Testis (tissue), 2 donors: ENCODE measurements around the gene OR52I1.

Experiments used
- POLR2A ChIP-seq: fragments of 450-650 bp; IDR thresholded peaks from one replicate; pipeline ENCODE4 v1.6.1; 2017; ENCODE audit warnings: antibody characterized with exemption, mild to moderate bottlenecking, moderate library complexity
- TF ChIP-seq, protein P1 (sequence below), 3 experiments: fragments of 450-650 bp in 2 of 3; fragments of 200-600 bp in 1 of 3; sonication (generic) in 1 of 3; IDR thresholded peaks; one replicate each; pipeline ENCODE4 v1.5.1; 2016 to 2019; ENCODE audit warnings: antibody characterized with exemption in 3 of 3, mild to moderate bottlenecking in 2 of 3, moderate library complexity in 1 of 3

DNA sequence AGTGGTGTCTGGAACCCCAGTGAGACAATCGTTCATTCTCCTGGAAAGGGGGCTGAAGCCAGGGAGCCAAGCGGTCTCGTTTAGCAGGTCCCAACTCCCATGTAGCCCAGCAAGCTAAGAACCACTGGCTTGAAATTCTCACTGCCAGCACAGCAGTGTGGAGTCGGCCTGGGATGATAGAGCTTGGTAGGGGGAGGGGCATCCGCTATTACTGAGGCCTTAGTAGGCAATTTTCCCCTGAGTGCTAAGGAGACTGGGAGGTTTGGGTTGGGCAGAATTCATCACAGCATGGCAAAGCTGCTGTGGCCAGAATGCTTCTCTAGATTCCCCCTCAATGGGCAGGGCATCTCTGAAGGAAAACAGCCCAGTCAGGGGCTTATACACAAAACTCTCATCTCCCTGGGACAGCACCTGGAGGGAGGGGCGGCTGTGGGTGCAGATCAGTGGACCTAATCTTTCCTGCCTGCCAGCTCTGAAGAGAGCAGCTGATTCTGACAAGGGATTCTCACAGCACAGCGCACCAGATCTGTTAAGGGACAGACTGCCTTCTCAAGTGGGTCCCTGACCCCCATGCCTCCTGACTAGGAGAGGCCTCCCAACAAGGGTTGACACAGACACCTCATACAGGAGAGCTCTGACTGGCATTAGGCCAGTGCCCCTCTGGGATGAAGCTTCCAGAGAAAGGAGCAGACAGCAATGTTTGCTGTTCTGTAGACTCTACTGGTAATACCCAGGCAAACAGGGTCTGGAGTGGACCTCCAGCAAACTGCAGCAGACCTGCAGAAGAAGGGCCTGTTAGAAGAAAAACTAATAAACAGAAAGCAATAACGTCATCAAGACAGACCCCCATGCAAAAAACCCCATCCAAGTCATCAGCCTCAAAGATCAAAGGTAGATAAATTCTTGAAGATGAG is 34.1 kb upstream of the OR52I1 start:
- TF ChIP-seq, protein P1, sequence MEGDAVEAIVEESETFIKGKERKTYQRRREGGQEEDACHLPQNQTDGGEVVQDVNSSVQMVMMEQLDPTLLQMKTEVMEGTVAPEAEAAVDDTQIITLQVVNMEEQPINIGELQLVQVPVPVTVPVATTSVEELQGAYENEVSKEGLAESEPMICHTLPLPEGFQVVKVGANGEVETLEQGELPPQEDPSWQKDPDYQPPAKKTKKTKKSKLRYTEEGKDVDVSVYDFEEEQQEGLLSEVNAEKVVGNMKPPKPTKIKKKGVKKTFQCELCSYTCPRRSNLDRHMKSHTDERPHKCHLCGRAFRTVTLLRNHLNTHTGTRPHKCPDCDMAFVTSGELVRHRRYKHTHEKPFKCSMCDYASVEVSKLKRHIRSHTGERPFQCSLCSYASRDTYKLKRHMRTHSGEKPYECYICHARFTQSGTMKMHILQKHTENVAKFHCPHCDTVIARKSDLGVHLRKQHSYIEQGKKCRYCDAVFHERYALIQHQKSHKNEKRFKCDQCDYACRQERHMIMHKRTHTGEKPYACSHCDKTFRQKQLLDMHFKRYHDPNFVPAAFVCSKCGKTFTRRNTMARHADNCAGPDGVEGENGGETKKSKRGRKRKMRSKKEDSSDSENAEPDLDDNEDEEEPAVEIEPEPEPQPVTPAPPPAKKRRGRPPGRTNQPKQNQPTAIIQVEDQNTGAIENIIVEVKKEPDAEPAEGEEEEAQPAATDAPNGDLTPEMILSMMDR (IDR thresholded peaks at IDR 0.05): no peak
- no peak for TF ChIP-seq POLR2A
